Measurements from ENCODE around the gene IFNA5. TPM values are rescaled to one million over a fixed set of nuclear protein-coding genes. Genes with fewer than 3 reads are reported as not detected.

IFNA5 gene
- total and polyA plus RNA-seq, 2 of the 13 experiments (the other 11 are each of a cell fraction or from before 2014, with no cell fraction given), result not detected

DNA sequence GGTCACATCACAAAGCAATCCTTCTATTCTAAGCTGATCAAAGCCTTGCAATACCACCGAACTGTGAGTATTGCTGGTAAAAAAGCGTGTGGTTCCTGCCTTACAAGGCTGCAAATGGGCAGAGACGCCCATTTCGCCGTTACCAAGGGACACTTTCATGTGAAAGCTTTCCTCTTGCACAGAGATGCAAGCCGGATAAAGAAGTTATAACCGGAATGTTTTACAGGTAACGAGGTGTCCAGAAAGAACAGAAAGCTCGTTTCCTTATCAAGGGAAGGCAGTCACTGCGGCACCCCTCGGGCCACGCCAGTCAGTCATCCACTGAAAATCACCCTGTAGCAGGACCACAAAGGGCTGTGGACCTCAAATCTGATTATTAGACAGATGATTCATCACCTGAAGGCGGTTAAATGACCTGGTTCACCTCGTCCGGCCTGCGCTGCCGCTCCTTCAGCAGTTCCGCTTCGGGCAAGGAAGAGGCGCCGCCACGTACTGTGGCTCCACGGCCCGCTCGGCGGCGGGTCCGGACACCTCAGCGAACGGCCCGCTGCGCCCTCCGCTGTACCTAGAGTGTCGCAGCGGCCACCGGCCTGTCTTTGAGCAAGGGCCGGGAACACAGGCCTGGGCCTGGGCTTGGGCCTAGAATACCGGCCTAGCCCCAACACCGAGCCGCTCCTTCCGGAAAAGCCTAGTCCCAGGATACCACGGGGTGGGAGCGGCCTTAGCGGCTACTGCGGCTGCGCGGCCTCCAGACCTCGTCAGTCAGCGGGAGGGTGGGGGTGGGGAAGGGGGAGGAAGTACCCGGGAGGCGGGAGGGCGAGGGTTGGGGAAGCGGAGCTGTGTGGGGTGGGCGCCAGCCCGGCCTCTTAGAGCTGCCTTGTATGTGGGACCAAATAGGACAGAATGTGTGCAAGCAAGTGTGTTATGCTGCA lies 29.9 kb upstream of the IFNA5 start, which contains the start of gene KLHL9 (continued):
- TF ChIP-seq FUBP1 (CRISPR knock-in tag; IDR thresholded peaks at IDR 0.05; ENCODE audit: borderline replicate concordance) (peak; percentile 50; the same call in 1 of the 2 replicates), ZNF354B (CRISPR knock-in tag; IDR thresholded peaks at IDR 0.05) (no peak), RFX1 (IDR thresholded peaks at IDR 0.05) (no peak), HNF1A (IDR thresholded peaks at IDR 0.05; ENCODE audit: low read depth) (no peak), HNF1A (CRISPR knock-in tag; IDR thresholded peaks at IDR 0.05; ENCODE audit: borderline replicate concordance) (no peak; the same call in 1 of the 2 replicates), ZNF577 (CRISPR knock-in tag; IDR thresholded peaks at IDR 0.05; ENCODE audit: borderline replicate concordance, low read depth) (peak; percentile 83; the same call in 1 of the 2 replicates), NFE2 (CRISPR knock-in tag; IDR thresholded peaks at IDR 0.05) (no peak), NR2F6 (IDR thresholded peaks at IDR 0.05) (no peak), NR2F6 (CRISPR knock-in tag; IDR thresholded peaks at IDR 0.05) (no peak), IKZF5 (CRISPR knock-in tag; IDR thresholded peaks at IDR 0.05) (no peak), PLSCR1 (CRISPR knock-in tag; IDR thresholded peaks at IDR 0.05; ENCODE audit: borderline replicate concordance) (no peak), KAT2B (IDR thresholded peaks at IDR 0.05; ENCODE audit: borderline replicate concordance, low read depth, low read length) (no peak)
- TF ChIP-seq, protein P1, sequence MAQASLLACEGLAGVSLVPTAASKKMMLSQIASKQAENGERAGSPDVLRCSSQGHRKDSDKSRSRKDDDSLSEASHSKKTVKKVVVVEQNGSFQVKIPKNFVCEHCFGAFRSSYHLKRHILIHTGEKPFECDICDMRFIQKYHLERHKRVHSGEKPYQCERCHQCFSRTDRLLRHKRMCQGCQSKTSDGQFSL (CRISPR knock-in tag; IDR thresholded peaks at IDR 0.05), result no peak
- TF ChIP-seq, protein P2, sequence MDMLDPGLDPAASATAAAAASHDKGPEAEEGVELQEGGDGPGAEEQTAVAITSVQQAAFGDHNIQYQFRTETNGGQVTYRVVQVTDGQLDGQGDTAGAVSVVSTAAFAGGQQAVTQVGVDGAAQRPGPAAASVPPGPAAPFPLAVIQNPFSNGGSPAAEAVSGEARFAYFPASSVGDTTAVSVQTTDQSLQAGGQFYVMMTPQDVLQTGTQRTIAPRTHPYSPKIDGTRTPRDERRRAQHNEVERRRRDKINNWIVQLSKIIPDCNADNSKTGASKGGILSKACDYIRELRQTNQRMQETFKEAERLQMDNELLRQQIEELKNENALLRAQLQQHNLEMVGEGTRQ (IDR thresholded peaks at IDR 0.05; ENCODE audit: low read depth, low read length), result no peak
- TF ChIP-seq, protein P2 (CRISPR knock-in tag; IDR thresholded peaks at IDR 0.05; ENCODE audit: borderline replicate concordance), result no peak
- TF ChIP-seq, protein P3, sequence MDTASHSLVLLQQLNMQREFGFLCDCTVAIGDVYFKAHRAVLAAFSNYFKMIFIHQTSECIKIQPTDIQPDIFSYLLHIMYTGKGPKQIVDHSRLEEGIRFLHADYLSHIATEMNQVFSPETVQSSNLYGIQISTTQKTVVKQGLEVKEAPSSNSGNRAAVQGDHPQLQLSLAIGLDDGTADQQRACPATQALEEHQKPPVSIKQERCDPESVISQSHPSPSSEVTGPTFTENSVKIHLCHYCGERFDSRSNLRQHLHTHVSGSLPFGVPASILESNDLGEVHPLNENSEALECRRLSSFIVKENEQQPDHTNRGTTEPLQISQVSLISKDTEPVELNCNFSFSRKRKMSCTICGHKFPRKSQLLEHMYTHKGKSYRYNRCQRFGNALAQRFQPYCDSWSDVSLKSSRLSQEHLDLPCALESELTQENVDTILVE (CRISPR knock-in tag; IDR thresholded peaks at IDR 0.05), result no peak

Measured in HepG2 (cell line).